Panc1 (cell line): Measurements from ENCODE around the gene MAEA. TPM values are rescaled to one million over a fixed set of nuclear protein-coding genes. Genes with fewer than 3 reads are reported as not detected.

Experiments used
- ATAC-seq: fragments of 200-7000 bp; cut with Tn5 transposase; 2 replicates; pipeline ENCODE4 v1.9.1; 2020; ENCODE audit warnings: mild to moderate bottlenecking, moderate library complexity
- BruUV-seq: library from RNA; stranded (reverse); fragments of 400-500 nt; replicated peaks from 2 replicates; lab custom pipeline; 2021; lab: Mats Ljungman, UMichigan
- CTCF ChIA-PET: fragments of 300-600 bp; sonication (Branson Sonifier 250); formaldehyde crosslinking; loops from one replicate; lab custom pipeline; 2022; ENCODE audit warnings: antibody characterized with exemption; lab: Charles Lee
- POLR2A ChIA-PET: fragments of 300-600 bp; sonication (Branson Sonifier 250); formaldehyde crosslinking; loops from one replicate; lab custom pipeline; 2022; ENCODE audit warnings: antibody characterized with exemption; lab: Charles Lee
- DNase-seq: peaks from one replicate; pipeline ENCODE4 v3.0.0-alpha.2; 2010; ENCODE audit warnings: low read depth, low spot score
- H3K27ac ChIP-seq: 2 replicates; pipeline ENCODE4 v1.5.1; 2011; ENCODE audit warnings: mild to moderate bottlenecking, low read length, inconsistent platforms
- H3K27me3 ChIP-seq: fragments of 200-500 bp; sonication (Bioruptor generic); 2 replicates; pipeline ENCODE4 v1.6.0; 2014; ENCODE audit warnings: low read length, inconsistent platforms; ENCODE audit not compliant: control insufficient read depth, insufficient read depth
- H3K36me3 ChIP-seq: fragments of 200-500 bp; sonication (Bioruptor generic); 2 replicates; pipeline ENCODE4 v1.5.1; 2014; ENCODE audit warnings: inconsistent platforms, mild to moderate bottlenecking, low read length, moderate library complexity; ENCODE audit not compliant: control insufficient read depth, insufficient read depth
- H3K4me1 ChIP-seq: 2 replicates; pipeline ENCODE4 v1.5.1; 2011; ENCODE audit warnings: inconsistent platforms, mild to moderate bottlenecking, low read length, moderate library complexity; ENCODE audit not compliant: control insufficient read depth, insufficient read depth
- H3K4me3 ChIP-seq, 2 experiments: 2 replicates each; pipeline ENCODE4 v1.5.1; 2011 to 2012; ENCODE audit warnings: low read depth in 2 of 2, low read length in 2 of 2, mild to moderate bottlenecking in 2 of 2, inconsistent platforms in 1 of 2, moderate library complexity in 1 of 2
- H3K9me3 ChIP-seq: fragments of 200-500 bp; sonication (Bioruptor generic); 2 replicates; pipeline ENCODE4 v1.5.1; 2014; ENCODE audit warnings: low read depth, mild to moderate bottlenecking, inconsistent platforms, low read length, moderate library complexity; ENCODE audit not compliant: control insufficient read depth, insufficient read depth
- POLR2AphosphoS5 ChIP-seq: IDR thresholded peaks from 2 replicates; pipeline ENCODE4 v1.6.1; 2012; ENCODE audit warnings: mild to moderate bottlenecking, low read depth, low read length, moderate library complexity
- REST ChIP-seq, 2 experiments: IDR thresholded peaks; 2 replicates each; pipeline ENCODE4 v1.6.1; 2011 to 2012; ENCODE audit warnings: low read depth in 2 of 2, control low read depth in 1 of 2, low read length in 1 of 2, mild to moderate bottlenecking in 1 of 2, moderate library complexity in 1 of 2; ENCODE audit not compliant: insufficient read depth in 1 of 2
- SIN3A ChIP-seq: IDR thresholded peaks from 2 replicates; pipeline ENCODE4 v1.6.1; 2012; ENCODE audit warnings: low read depth, mild to moderate bottlenecking, low read length, moderate library complexity, borderline replicate concordance; ENCODE audit not compliant: insufficient read depth
- TCF7L2 ChIP-seq: IDR thresholded peaks from 2 replicates; pipeline ENCODE4 v1.6.1; 2011; ENCODE audit warnings: mild to moderate bottlenecking, low read depth, low read length, inconsistent platforms
- in situ Hi-C: cut with HindIII; loops from 2 replicates; pipeline ENCODE4 v1.10.0; 2016; ENCODE audit warnings: low sequenced_read_pairs, low pct_unique_long_range_greater_than_20kb
- intact Hi-C: fragments of 100-400 bp; cut with micrococcal nuclease; formaldehyde crosslinking; loops from one replicate; pipeline ENCODE4 v1.10.0; 2022; ENCODE audit not compliant: unreplicated experiment
- total RNA-seq: library from RNA; stranded (reverse); gene quantifications from one replicate; pipeline ENCODE4 v1.2.1, GENCODE V29; 2021; ENCODE audit not compliant: unreplicated experiment
- TF ChIP-seq, protein P1 (sequence below): fragments of 450-650 bp; IDR thresholded peaks from 2 replicates; pipeline ENCODE4 v1.5.1; 2017; ENCODE audit warnings: mild to moderate bottlenecking

The MAEA gene
- total RNA-seq, 1 experiment from 2014 or later: 62.3 TPM

DNA sequence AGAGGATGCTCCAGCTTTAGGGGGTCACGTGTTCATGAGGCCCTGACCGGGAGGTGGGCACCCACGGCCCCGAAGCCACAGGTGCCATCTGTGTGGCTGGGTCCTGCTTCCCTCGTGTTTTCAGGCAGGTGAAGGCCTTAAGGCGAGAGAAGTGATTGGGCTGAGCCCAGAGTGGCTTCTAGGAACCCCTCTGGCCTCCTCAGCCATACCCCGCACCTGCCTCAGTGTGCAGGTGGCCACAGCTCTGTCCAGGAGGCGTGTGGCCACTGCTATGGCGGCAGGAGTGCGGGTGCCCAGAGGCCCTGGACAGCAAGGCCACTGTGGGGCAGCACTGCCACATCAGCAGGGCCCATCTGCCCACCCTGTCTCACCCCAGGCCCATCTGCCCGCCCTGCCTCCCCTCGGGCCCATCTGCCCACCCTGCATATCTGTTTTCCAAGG is 91.5 kb downstream of the MAEA start:
- Histone ChIP-seq H3K4me1 (no peaks in the 10 kb centered on the region), H3K27ac (no peak overlapping the region), H3K4me3 (no peak overlapping the region), H3K9me3 (no peaks in the 10 kb centered on the region), H3K36me3 (no peaks in the 10 kb centered on the region), H3K27me3 (no peaks in the 10 kb centered on the region)
- intact Hi-C loops: no loop called here
- TF ChIP-seq REST (IDR thresholded peaks at IDR 0.05; ENCODE audit: insufficient read depth in 1 of 2, low read depth in 2 of 2, low read length in 1 of 2): no peak
- no peak for TF ChIP-seq SIN3A
- TF ChIP-seq TCF7L2: no peak
- TF ChIP-seq, protein P1, sequence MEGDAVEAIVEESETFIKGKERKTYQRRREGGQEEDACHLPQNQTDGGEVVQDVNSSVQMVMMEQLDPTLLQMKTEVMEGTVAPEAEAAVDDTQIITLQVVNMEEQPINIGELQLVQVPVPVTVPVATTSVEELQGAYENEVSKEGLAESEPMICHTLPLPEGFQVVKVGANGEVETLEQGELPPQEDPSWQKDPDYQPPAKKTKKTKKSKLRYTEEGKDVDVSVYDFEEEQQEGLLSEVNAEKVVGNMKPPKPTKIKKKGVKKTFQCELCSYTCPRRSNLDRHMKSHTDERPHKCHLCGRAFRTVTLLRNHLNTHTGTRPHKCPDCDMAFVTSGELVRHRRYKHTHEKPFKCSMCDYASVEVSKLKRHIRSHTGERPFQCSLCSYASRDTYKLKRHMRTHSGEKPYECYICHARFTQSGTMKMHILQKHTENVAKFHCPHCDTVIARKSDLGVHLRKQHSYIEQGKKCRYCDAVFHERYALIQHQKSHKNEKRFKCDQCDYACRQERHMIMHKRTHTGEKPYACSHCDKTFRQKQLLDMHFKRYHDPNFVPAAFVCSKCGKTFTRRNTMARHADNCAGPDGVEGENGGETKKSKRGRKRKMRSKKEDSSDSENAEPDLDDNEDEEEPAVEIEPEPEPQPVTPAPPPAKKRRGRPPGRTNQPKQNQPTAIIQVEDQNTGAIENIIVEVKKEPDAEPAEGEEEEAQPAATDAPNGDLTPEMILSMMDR: no peak
- no peak for TF ChIP-seq POLR2AphosphoS5
- BruUV-seq: no TSS peak
- ATAC-seq (no peak), DNase-seq (no peak)
- in situ Hi-C loops: no loop called here
- ChIA-PET CTCF (no interaction called here), POLR2A (no interaction called here)

GRCh38 chr4:1381944-1382541 is 92.4 kb downstream of the MAEA start:
- intact Hi-C loops: no loop called here
- Histone ChIP-seq H3K27me3 (no peaks in the 10 kb centered on the region), H3K4me3 (no peak overlapping the region), H3K27ac (no peak overlapping the region), H3K4me1 (no peaks in the 10 kb centered on the region), H3K36me3 (no peaks in the 10 kb centered on the region), H3K9me3 (no peaks in the 10 kb centered on the region)
- DNase-seq: no peak
- TF ChIP-seq POLR2AphosphoS5 (no peak), TCF7L2 (no peak), REST (IDR thresholded peaks at IDR 0.05; ENCODE audit: insufficient read depth in 1 of 2, low read depth in 2 of 2, low read length in 1 of 2) (no peak), SIN3A (no peak)
- TF ChIP-seq, protein P1: no peak
- no TSS peak for BruUV-seq
- CTCF ChIA-PET: no interaction called here
- POLR2A ChIA-PET: no interaction called here
- ATAC-seq: no peak
- in situ Hi-C loops: no loop called here
